Endothelial cell of umbilical vein (primary cell): ENCODE data around the gene ABCC4. TPM values are rescaled to one million over a fixed set of nuclear protein-coding genes. Genes with fewer than 3 reads are reported as not detected.

Experiments used
- BruUV-seq: library from RNA; stranded (reverse); fragments of 400-500 nt; replicated peaks from 2 replicates; lab custom pipeline; 2021; lab: Mats Ljungman, UMichigan
- CTCF ChIA-PET: fragments of 300-600, 350-600 bp; sonication (Branson Sonifier 250); formaldehyde crosslinking; loops from one replicate; lab custom pipeline; 2021; ENCODE audit warnings: antibody characterized with exemption, inconsistent platforms; lab: Charles Lee
- POLR2A ChIA-PET: fragments of 300-600, 350-600 bp; sonication (Branson Sonifier 250); formaldehyde crosslinking; loops from one replicate; lab custom pipeline; 2021; ENCODE audit warnings: antibody characterized with exemption, inconsistent platforms; lab: Charles Lee
- DNase-seq: peaks from one replicate; pipeline ENCODE4 v3.0.0-alpha.2; 2011; ENCODE audit warnings: low read depth, low spot score
- FAIRE-seq: peaks from 2 replicates; lab custom pipeline; 2011; peaks lifted over from hg19 to GRCh38; lab: Jason Lieb, UNC
- H2AFZ ChIP-seq: 2 replicates; pipeline ENCODE4 v1.6.0; 2012; ENCODE audit warnings: low read depth, low read length, control low read depth, inconsistent platforms
- H3K27ac ChIP-seq: 2 replicates; pipeline ENCODE4 v1.5.1; 2011; ENCODE audit warnings: low read depth, mild to moderate bottlenecking, control low read depth, low read length, moderate library complexity; ENCODE audit not compliant: insufficient read depth
- H3K27me3 ChIP-seq, 2 experiments: 2 replicates each; pipeline versions ENCODE4 v1.6.0 to v1.6.1; 2011; ENCODE audit warnings: low read length in 2 of 2, mixed read lengths in 1 of 2; ENCODE audit not compliant: control insufficient read depth in 2 of 2, insufficient read depth in 2 of 2
- H3K36me3 ChIP-seq, 2 experiments: 2 replicates in 1 of 2; 3 replicates in 1 of 2; pipeline ENCODE4 v1.5.1; 2011; ENCODE audit warnings: low read length in 2 of 2, mild to moderate bottlenecking in 1 of 2, moderate library complexity in 1 of 2; ENCODE audit not compliant: control insufficient read depth in 2 of 2, insufficient read depth in 2 of 2; ENCODE audit errors: extremely low read depth in 1 of 2
- H3K4me1 ChIP-seq: 3 replicates; pipeline ENCODE4 v1.5.1; 2011; ENCODE audit warnings: mild to moderate bottlenecking, low read length; ENCODE audit not compliant: control insufficient read depth, insufficient read depth; ENCODE audit errors: extremely low read depth
- H3K4me2 ChIP-seq: 2 replicates; pipeline ENCODE4 v1.6.1; 2011; ENCODE audit warnings: low read length, control low read depth, mixed read lengths; ENCODE audit not compliant: insufficient read depth
- H3K4me3 ChIP-seq, 3 experiments: fragments of 200-600 bp in 1 of 3; sonication (generic), shearing (Covaris generic) in 1 of 3; replicated peaks in 1 of 3; 2 replicates each; pipeline ENCODE4 v1.5.1; 2011 to 2016; ENCODE audit warnings: control low read depth in 3 of 3, low read length in 3 of 3, mild to moderate bottlenecking in 2 of 3, inconsistent platforms in 1 of 3, low read depth in 1 of 3, moderate library complexity in 1 of 3; ENCODE audit not compliant: insufficient read depth in 1 of 3
- H3K79me2 ChIP-seq: 2 replicates; pipeline ENCODE4 v1.6.0; 2012; ENCODE audit warnings: low read length, inconsistent platforms; ENCODE audit not compliant: control insufficient read depth, insufficient read depth
- H3K9ac ChIP-seq: replicated peaks from 2 replicates; pipeline ENCODE3; 2011; ENCODE audit warnings: low read length, control low read depth; ENCODE audit not compliant: insufficient read depth; ENCODE audit errors: extremely low read depth
- H3K9me1 ChIP-seq: replicated peaks from 3 replicates; pipeline ENCODE4 v1.6.0; 2011; ENCODE audit warnings: mild to moderate bottlenecking, low read length; ENCODE audit not compliant: control insufficient read depth, insufficient read depth; ENCODE audit errors: extremely low read depth
- H3K9me3 ChIP-seq: replicated peaks from 2 replicates; pipeline ENCODE4 v1.5.1; 2012; ENCODE audit warnings: low read length, inconsistent platforms; ENCODE audit not compliant: control insufficient read depth, insufficient read depth
- H4K20me1 ChIP-seq: replicated peaks from 2 replicates; pipeline ENCODE3; 2011; ENCODE audit warnings: mild to moderate bottlenecking, low read length; ENCODE audit not compliant: control insufficient read depth, insufficient read depth; ENCODE audit errors: extremely low read depth
- CTCF ChIP-seq, 2 donors: IDR thresholded peaks; 1 replicate in 1 of 2; 2 replicates in 1 of 2; pipeline ENCODE4 v1.5.1; 2011; ENCODE audit warnings: low read length in 2 of 2, mild to moderate bottlenecking in 2 of 2, moderate library complexity in 2 of 2, control low read depth in 1 of 2, inconsistent platforms in 1 of 2, low read depth in 1 of 2; ENCODE audit not compliant: insufficient read depth in 1 of 2; ENCODE audit errors: extremely low read depth in 1 of 2
- EZH2 ChIP-seq: IDR thresholded peaks from 2 replicates; pipeline ENCODE4 v1.6.1; 2012; ENCODE audit warnings: borderline replicate concordance, low read depth, mild to moderate bottlenecking, moderate library complexity, low read length, inconsistent platforms; ENCODE audit not compliant: severe bottlenecking
- FOS ChIP-seq: IDR thresholded peaks from 2 replicates; pipeline ENCODE4 v1.6.1; 2011; ENCODE audit warnings: mild to moderate bottlenecking, low read length, moderate library complexity, borderline replicate concordance; ENCODE audit not compliant: insufficient read depth
- GATA2 ChIP-seq: IDR thresholded peaks from 2 replicates; pipeline ENCODE4 v1.7.0; 2011; ENCODE audit warnings: low read depth, mild to moderate bottlenecking, moderate library complexity, mixed read lengths, low read length; ENCODE audit not compliant: insufficient read length, insufficient read depth
- JUN ChIP-seq: IDR thresholded peaks from 2 replicates; pipeline ENCODE4 v1.6.1; 2011; ENCODE audit warnings: borderline replicate concordance, low read depth; ENCODE audit not compliant: insufficient read length, insufficient read depth
- MAX ChIP-seq: IDR thresholded peaks from 2 replicates; pipeline ENCODE4 v1.6.1; 2011; ENCODE audit not compliant: insufficient read depth, insufficient read length
- MYC ChIP-seq: IDR thresholded peaks from one replicate; pipeline ENCODE4 v1.6.1; 2011; ENCODE audit warnings: mild to moderate bottlenecking, low read depth, low read length
- POLR2A ChIP-seq: IDR thresholded peaks from 2 replicates; pipeline ENCODE4 v1.6.1; 2012; ENCODE audit warnings: low read depth, mild to moderate bottlenecking, control low read depth, low read length
- POLR2AphosphoS5 ChIP-seq: IDR thresholded peaks from 2 replicates; pipeline ENCODE4 v1.6.1; 2012; ENCODE audit warnings: low read depth, mild to moderate bottlenecking, control low read depth, low read length, moderate library complexity; ENCODE audit not compliant: insufficient read depth
- dilution Hi-C: fragments of 300-500 bp; cut with MboI; formaldehyde crosslinking; loops from one replicate; pipeline ENCODE4 v1.15.0; 2019; ENCODE audit warnings: low sequenced_read_pairs; ENCODE audit not compliant: extremely low pct_ligation_motif_present
- intact Hi-C: fragments of 100-400 bp; cut with micrococcal nuclease; formaldehyde crosslinking; loops from one replicate; pipeline ENCODE4 v1.10.0; 2022
- polyA plus RNA-seq, 4 experiments: library from polyadenylated mRNA; depleted of rRNA in 3 of 4; stranded (reverse) in 3 of 4; unstranded in 1 of 4; fragments of >200 nt; gene quantifications; 2 replicates each; pipeline versions ENCODE4 v1.2.1 to v1.2.3, GENCODE V29; 2011 to 2012; ENCODE audit warnings: missing spikeins in 1 of 4
- total RNA-seq: library from RNA; stranded (reverse); gene quantifications from 2 replicates; pipeline ENCODE4 v1.2.3, GENCODE V29; 2021

ABCC4 gene
- total and polyA plus RNA-seq, 2 donors (not counting 3 experiments of a cell fraction or from before 2014, with no cell fraction given) = 9.2 to 15.9 TPM

- Histone ChIP-seq H3K9ac (no peak overlapping the region), H3K79me2 (no peaks in the 10 kb centered on the region), H3K9me3 (no peaks in the 10 kb centered on the region), H3K4me2 (no peak overlapping the region), H2AFZ (no peak overlapping the region), H3K4me3 (no peak overlapping the region), H4K20me1 (no peaks in the 10 kb centered on the region), H3K27ac (no peak overlapping the region), H3K4me1 (peaks cover 22% of the 10 kb centered on the region), H3K36me3 (no peaks in the 10 kb centered on the region), H3K27me3 (no peaks in the 10 kb centered on the region), H3K9me1 (no peaks in the 10 kb centered on the region)
- dilution Hi-C loops = no loop called here
- DNase-seq (no peak), FAIRE-seq (no peak)
- intact Hi-C loops = loop anchor here (10.0 kb wide), 1 partner anchor 717 kb away; no protein-coding TSS in a partner anchor
- POLR2A ChIA-PET = no interaction called here
- CTCF ChIA-PET = no interaction called here
- no TSS peak for BruUV-seq
- TF ChIP-seq MAX (no peak), POLR2A (no peak), FOS (no peak), MYC (no peak), POLR2AphosphoS5 (no peak), JUN (no peak), CTCF (IDR thresholded peaks at IDR 0.05; ENCODE audit: extremely low read depth in 1 of 2, insufficient read depth in 1 of 2, low read depth in 1 of 2, low read length in 2 of 2) (no peak), EZH2 (no peak), GATA2 (no peak)
Observed at GRCh38 chr13:95151942-95152587, 149.2 kb downstream of the ABCC4 start.
